ENCODE measurements around the gene AKT3. TPM values are rescaled to one million over a fixed set of nuclear protein-coding genes. Genes with fewer than 3 reads are reported as not detected.

Gene AKT3
- total RNA-seq, 1 donor from 2014 or later, result 110 TPM

- TF ChIP-seq CTCF (IDR thresholded peaks at IDR 0.05; ENCODE audit: unreplicated experiment), result no peak
- no peak overlapping the region for H3K4me3 Mint-ChIP-seq
- no peak overlapping the region for H3K27ac Mint-ChIP-seq
Measured at GRCh38 chr1:243701872-243702271, 148.2 kb downstream of the AKT3 start.

GRCh38 chr1:243693800-243694199 lies 156.2 kb downstream of the AKT3 start:
- no peak for TF ChIP-seq CTCF (IDR thresholded peaks at IDR 0.05; ENCODE audit: unreplicated experiment)
- no peak for DNase-seq (ENCODE audit: low spot score in 2 of 2, unreplicated experiment in 2 of 2)

More at GRCh38 chr1:243701872-243702271, 148.2 kb downstream of the AKT3 start:
- no peaks in the 10 kb centered on the region for H3K9me3 Mint-ChIP-seq
- DNase-seq (ENCODE audit: low spot score in 2 of 2, unreplicated experiment in 2 of 2), result no peak
- H3K4me1 Mint-ChIP-seq, result no peaks in the 10 kb centered on the region
- H3K27me3 Mint-ChIP-seq (ENCODE audit: low read depth), result no peaks in the 10 kb centered on the region
- H3K36me3 Mint-ChIP-seq, result no peaks in the 10 kb centered on the region

DNA sequence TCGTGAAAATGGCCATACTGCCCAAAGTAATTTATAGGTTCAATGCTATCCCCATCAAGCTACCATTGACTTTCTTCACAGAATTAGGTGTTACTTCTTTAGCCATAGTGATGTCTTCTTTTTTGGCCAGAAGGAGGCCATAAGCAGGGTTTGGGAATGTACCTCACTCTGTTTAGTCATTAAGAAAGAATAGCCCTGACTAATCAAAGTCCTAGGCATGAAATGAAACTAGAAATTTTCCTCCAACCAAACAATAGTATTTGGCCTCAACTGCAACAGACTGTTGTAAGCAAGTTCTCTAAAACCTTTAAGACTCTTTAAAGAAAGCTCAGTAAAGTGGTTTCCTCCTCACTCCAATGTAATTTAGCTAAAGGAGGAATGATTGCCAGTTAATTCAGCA lies 163.9 kb downstream of the AKT3 start:
- Mint-ChIP-seq H3K9me3 (no peaks in the 10 kb centered on the region), H3K36me3 (peaks cover 28% of the 10 kb centered on the region), H3K4me3 (no peak overlapping the region), H3K27me3 (ENCODE audit: low read depth) (no peaks in the 10 kb centered on the region), H3K4me1 (no peaks in the 10 kb centered on the region), H3K27ac (no peak overlapping the region)
- no peak for DNase-seq (ENCODE audit: low spot score in 2 of 2, unreplicated experiment in 2 of 2)
- no peak for TF ChIP-seq CTCF (IDR thresholded peaks at IDR 0.05; ENCODE audit: unreplicated experiment)

More at GRCh38 chr1:243693800-243694199, 156.2 kb downstream of the AKT3 start:
- Mint-ChIP-seq H3K4me1 (no peaks in the 10 kb centered on the region), H3K36me3 (peaks cover 17% of the 10 kb centered on the region), H3K4me3 (no peak overlapping the region), H3K27ac (no peak overlapping the region), H3K27me3 (ENCODE audit: low read depth) (no peaks in the 10 kb centered on the region), H3K9me3 (no peaks in the 10 kb centered on the region)

DNA sequence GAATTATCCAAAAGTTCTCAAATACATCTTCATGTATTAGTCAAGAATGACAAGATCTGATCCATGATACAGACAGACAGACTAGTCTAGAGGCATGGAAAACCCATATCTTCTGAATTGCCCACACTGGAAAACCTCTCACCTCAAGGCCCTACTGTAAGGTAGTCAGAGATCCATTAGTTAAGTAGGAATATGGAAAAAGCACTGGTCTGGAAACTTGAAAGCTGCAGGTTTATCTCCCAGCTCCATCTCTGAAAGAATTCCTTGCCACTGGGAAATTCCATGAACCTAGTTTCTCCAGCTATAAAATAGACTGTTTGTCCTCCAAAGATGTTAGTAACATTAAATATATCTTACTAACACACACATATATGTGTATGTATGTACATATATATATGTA lies 169.2 kb downstream of the AKT3 start:
- TF ChIP-seq CTCF (IDR thresholded peaks at IDR 0.05; ENCODE audit: unreplicated experiment), result no peak
- Mint-ChIP-seq H3K27ac (no peak overlapping the region), H3K4me1 (peaks cover 3% of the 10 kb centered on the region), H3K27me3 (ENCODE audit: low read depth) (no peaks in the 10 kb centered on the region), H3K36me3 (peaks cover 28% of the 10 kb centered on the region), H3K9me3 (no peaks in the 10 kb centered on the region), H3K4me3 (no peak overlapping the region)
- no peak for DNase-seq (ENCODE audit: low spot score in 2 of 2, unreplicated experiment in 2 of 2)

DNA sequence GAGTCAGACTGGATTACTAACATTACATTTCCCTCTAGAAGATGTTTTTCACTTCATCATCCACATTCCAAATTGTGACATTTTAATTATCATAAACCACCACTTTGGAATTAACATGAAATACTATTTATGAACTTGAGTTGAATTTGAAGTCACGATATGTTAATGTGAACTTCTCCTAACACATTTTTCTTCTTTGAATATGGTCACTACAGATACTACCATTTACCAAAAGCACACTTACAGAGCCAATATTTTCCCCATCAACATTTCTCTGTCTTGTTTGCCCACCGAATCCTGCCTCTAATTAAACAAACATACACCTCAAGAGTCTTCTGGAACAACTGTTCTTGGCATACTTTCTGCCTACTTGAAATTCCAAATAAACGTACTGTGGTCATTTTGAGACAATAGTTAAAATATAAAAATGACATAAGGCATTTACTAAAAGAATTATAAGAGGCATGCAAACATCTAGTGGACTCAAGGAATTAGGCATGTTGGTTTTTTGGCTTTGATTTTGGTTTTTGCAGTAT lies 177.4 kb downstream of the AKT3 start:
- TF ChIP-seq CTCF (IDR thresholded peaks at IDR 0.05; ENCODE audit: unreplicated experiment), result no peak
- no peaks in the 10 kb centered on the region for H3K27me3 Mint-ChIP-seq (ENCODE audit: low read depth)
- peaks cover 24% of the 10 kb centered on the region for H3K36me3 Mint-ChIP-seq
- H3K4me1 Mint-ChIP-seq, result peaks cover 3% of the 10 kb centered on the region
- no peak for DNase-seq (ENCODE audit: low spot score in 2 of 2, unreplicated experiment in 2 of 2)
- H3K4me3 Mint-ChIP-seq, result no peak overlapping the region
- H3K27ac Mint-ChIP-seq, result no peak overlapping the region
- peaks cover 5% of the 10 kb centered on the region for H3K9me3 Mint-ChIP-seq

- TF ChIP-seq CTCF (IDR thresholded peaks at IDR 0.05; ENCODE audit: unreplicated experiment), result no peak
- peaks cover 5% of the 10 kb centered on the region for H3K9me3 Mint-ChIP-seq
- no peak overlapping the region for H3K27ac Mint-ChIP-seq
- no peaks in the 10 kb centered on the region for H3K4me1 Mint-ChIP-seq
- H3K27me3 Mint-ChIP-seq (ENCODE audit: low read depth), result no peaks in the 10 kb centered on the region
- H3K4me3 Mint-ChIP-seq, result no peak overlapping the region
- H3K36me3 Mint-ChIP-seq, result peaks cover 19% of the 10 kb centered on the region
- no peak for DNase-seq (ENCODE audit: low spot score in 2 of 2, unreplicated experiment in 2 of 2)
Measured at GRCh38 chr1:243667591-243667990, 182.5 kb downstream of the AKT3 start.
